HG03045 (cell line): ENCODE results near the gene ULBP1.
"Not testable (repeated sequence)": the region's sequence is repeated elsewhere in the genome, so short reads cannot be mapped to it uniquely, and the experiment has no call there.

Source experiments
- ATAC-seq: cut with Tn5 transposase; IDR thresholded peaks from one replicate; pipeline ENCODE4 v1.9.1; 2021; ENCODE audit warnings: mild to moderate bottlenecking, moderate library complexity; ENCODE audit not compliant: unreplicated experiment

Gene ULBP1

GRCh38 chr6:149933036-149933435, 30.7 kb upstream of the ULBP1 start:
- ATAC-seq: no peak

GRCh38 chr6:149933461-149933860, 30.3 kb upstream of the ULBP1 start:
- ATAC-seq: no peak

- no peak for ATAC-seq
Observed at GRCh38 chr6:149934249-149935156, 29.2 kb upstream of the ULBP1 start.

- ATAC-seq: no peak
Observed at GRCh38 chr6:149935246-149935645, 28.5 kb upstream of the ULBP1 start.

GRCh38 chr6:149935668-149936067, 28.1 kb upstream of the ULBP1 start:
- ATAC-seq: no peak

- no peak for ATAC-seq
Observed at GRCh38 chr6:149936743-149937142, 27.0 kb upstream of the ULBP1 start.

- peak; percentile 6 for ATAC-seq
Observed at GRCh38 chr6:149938013-149938570, 25.7 kb upstream of the ULBP1 start.

GRCh38 chr6:149938571-149939355, 25.0 kb upstream of the ULBP1 start:
- peak; percentile 76 for ATAC-seq

- no peak for ATAC-seq
Observed at GRCh38 chr6:149939356-149939648, 24.4 kb upstream of the ULBP1 start.

- ATAC-seq: no peak
Observed at GRCh38 chr6:149939909-149940671, 23.7 kb upstream of the ULBP1 start.

GRCh38 chr6:149940672-149940982, 23.1 kb upstream of the ULBP1 start:
- ATAC-seq: no peak

- ATAC-seq: no peak
Observed at GRCh38 chr6:149941583-149942460, 21.9 kb upstream of the ULBP1 start, which contains the start of gene ULBP2. Gene ULBP2 (plus strand): TSS chr6:149942014. CDS start chr6:149942073, 59 bp downstream.

- no peak for ATAC-seq
Observed at GRCh38 chr6:149942461-149942829, 21.3 kb upstream of the ULBP1 start.

- not testable (repeated sequence) for ATAC-seq
Observed at GRCh38 chr6:149943321-149943720, 20.4 kb upstream of the ULBP1 start.

GRCh38 chr6:149945276-149945675, 18.5 kb upstream of the ULBP1 start:
- ATAC-seq: not testable (repeated sequence)

- ATAC-seq: not testable (repeated sequence)
Observed at GRCh38 chr6:149946631-149947030, 17.1 kb upstream of the ULBP1 start.

- not testable (repeated sequence) for ATAC-seq
Observed at GRCh38 chr6:149947533-149947932, 16.2 kb upstream of the ULBP1 start.

- ATAC-seq: no peak
Observed at GRCh38 chr6:149948011-149948410, 15.7 kb upstream of the ULBP1 start.

- ATAC-seq: no peak
Observed at GRCh38 chr6:149948616-149949015, 15.1 kb upstream of the ULBP1 start.

GRCh38 chr6:149950423-149950822, 13.3 kb upstream of the ULBP1 start:
- no peak for ATAC-seq
